ENCODE results near the gene PPP4R4. TPM values are rescaled to one million over a fixed set of nuclear protein-coding genes. Genes with fewer than 3 reads are reported as not detected.

PPP4R4 gene
- total RNA-seq, 1 experiment from 2014 or later, result 3.9 TPM

DNA sequence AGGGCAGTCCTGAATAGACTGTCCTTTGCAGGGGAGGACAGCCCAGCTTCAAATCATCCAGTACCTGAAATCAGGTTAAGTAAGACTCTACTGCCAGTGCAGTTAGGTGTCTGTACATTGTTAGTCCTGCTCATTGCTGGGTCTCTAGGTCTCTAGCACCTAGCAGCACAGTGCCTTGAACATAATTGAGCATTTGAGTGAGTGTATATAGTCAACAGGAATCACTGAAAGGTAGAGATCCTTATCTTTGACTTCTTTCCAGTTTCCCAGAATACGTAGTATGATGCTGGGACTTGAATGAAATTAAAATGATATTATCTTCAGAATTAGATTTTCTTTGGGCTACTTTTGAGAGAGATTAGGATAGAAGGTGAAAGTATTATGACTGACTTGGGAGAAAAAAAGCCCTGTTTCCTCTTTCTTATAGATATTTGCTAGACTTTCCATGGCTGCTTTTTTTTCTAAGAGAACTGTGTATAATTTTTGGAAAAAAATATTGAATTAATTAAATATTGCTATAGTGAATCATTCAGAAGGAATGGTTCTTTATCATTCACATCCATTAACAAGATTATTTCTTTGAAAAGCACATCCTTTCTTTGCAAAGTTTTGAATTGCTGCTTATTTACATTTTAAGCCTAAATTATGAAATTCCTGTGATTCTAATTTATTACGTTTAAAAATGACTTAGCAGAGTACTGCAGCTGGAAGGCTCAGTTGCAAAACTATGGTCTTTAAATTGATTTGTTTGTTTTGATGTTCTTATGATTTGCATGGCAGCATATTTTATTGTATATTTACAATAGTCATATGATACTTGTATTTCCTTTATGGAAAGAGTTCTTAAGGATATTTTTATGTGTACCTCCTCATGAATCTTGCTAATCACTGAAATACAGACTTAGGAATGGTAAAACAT lies 51.6 kb downstream of the PPP4R4 start:
- Histone ChIP-seq H2AK5ac (ENCODE audit: insufficient read length, low read length) (no peak overlapping the region), H3K9ac (ENCODE audit: extremely low read depth, insufficient read length, low read length) (no peak overlapping the region), H3K4ac (ENCODE audit: low read depth, low read length) (no peak overlapping the region), H3T11ph (ENCODE audit: low read length) (no peak overlapping the region), H2AFZ (ENCODE audit: low read length) (no peak overlapping the region), H3K4me1 (ENCODE audit: insufficient read depth, low read length) (no peaks in the 10 kb centered on the region), H3K4me2 (ENCODE audit: insufficient read depth, insufficient read length, low read length) (no peak overlapping the region), H3K23me2 (ENCODE audit: insufficient read length, low read depth, low read length, poor library complexity, severe bottlenecking) (no peaks in the 10 kb centered on the region), H4K20me1 (ENCODE audit: control insufficient read depth, insufficient read depth, insufficient read length) (no peaks in the 10 kb centered on the region), H3K79me1 (ENCODE audit: insufficient read depth, low read depth, low read length, poor library complexity, severe bottlenecking) (no peaks in the 10 kb centered on the region), H3K18ac (ENCODE audit: insufficient read length, low read depth, low read length) (no peak overlapping the region), H2BK20ac (ENCODE audit: low read depth, low read length, poor library complexity, severe bottlenecking) (no peak overlapping the region), H2BK15ac (ENCODE audit: low read depth, low read length) (no peak overlapping the region), H4K8ac (replicated peaks; ENCODE audit: insufficient read length, low read depth, low read length) (no peak overlapping the region), H3K27ac (ENCODE audit: insufficient read length, low read depth, low read length) (no peak overlapping the region), H3K9me3 (ENCODE audit: control insufficient read depth, low read depth, low read length) (no peaks in the 10 kb centered on the region), H3K56ac (ENCODE audit: insufficient read length, low read depth, low read length) (no peak overlapping the region), H4K91ac (ENCODE audit: insufficient read length, low read depth, low read length) (no peak overlapping the region), H3K14ac (ENCODE audit: insufficient read depth, low read length) (no peak overlapping the region), H3K23ac (ENCODE audit: insufficient read length, low read depth, low read length) (no peak overlapping the region), H2BK120ac (ENCODE audit: low read depth, low read length, poor library complexity, severe bottlenecking) (no peak overlapping the region), H3K27me3 (ENCODE audit: insufficient read depth, low read length) (no peaks in the 10 kb centered on the region), H2BK12ac (ENCODE audit: insufficient read length, low read depth, low read length) (no peak overlapping the region), H4K5ac (ENCODE audit: insufficient read length, low read depth, low read length) (no peak overlapping the region), H2BK5ac (ENCODE audit: insufficient read length, low read length) (no peak overlapping the region), H3K79me2 (ENCODE audit: insufficient read depth, low read length) (no peaks in the 10 kb centered on the region; the same call in 1 of the 2 replicates)
- WGBS (ENCODE audit: extremely low coverage, insufficient read length, low lambda C conversion rate), result no CpG with 5 or more reads among the region's 2 CpGs
- no peak for DNase-seq
- TF ChIP-seq, protein P1, sequence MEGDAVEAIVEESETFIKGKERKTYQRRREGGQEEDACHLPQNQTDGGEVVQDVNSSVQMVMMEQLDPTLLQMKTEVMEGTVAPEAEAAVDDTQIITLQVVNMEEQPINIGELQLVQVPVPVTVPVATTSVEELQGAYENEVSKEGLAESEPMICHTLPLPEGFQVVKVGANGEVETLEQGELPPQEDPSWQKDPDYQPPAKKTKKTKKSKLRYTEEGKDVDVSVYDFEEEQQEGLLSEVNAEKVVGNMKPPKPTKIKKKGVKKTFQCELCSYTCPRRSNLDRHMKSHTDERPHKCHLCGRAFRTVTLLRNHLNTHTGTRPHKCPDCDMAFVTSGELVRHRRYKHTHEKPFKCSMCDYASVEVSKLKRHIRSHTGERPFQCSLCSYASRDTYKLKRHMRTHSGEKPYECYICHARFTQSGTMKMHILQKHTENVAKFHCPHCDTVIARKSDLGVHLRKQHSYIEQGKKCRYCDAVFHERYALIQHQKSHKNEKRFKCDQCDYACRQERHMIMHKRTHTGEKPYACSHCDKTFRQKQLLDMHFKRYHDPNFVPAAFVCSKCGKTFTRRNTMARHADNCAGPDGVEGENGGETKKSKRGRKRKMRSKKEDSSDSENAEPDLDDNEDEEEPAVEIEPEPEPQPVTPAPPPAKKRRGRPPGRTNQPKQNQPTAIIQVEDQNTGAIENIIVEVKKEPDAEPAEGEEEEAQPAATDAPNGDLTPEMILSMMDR (conservative IDR thresholded peaks at IDR 0.05), result no peak
- Mint-ChIP-seq H3K9me3 (peaks cover 0 to 1% of the 10 kb centered on the region in 2 experiments; a peak in 2 of 5 replicates), H3K27ac (no peak overlapping the region), H3K36me3 (ENCODE audit: insufficient read depth in 1 of 3, low read depth in 3 of 3) (peaks cover 1 to 6% (median 2%) of the 10 kb centered on the region in 3 experiments; a peak in 4 of 7 replicates), H3K4me3 (no peak overlapping the region), H3K27me3 (ENCODE audit: low read depth) (no peaks in the 10 kb centered on the region), H3K4me1 (no peaks in the 10 kb centered on the region)
